ENCODE data around the gene UCP3.
A peak's percentile ranks its signal among the peaks of the same experiment; 100 is the strongest.
"Not testable (repeated sequence)": the region's sequence is repeated elsewhere in the genome, so short reads cannot be mapped to it uniquely, and the experiment has no call there.

The UCP3 gene

DNA sequence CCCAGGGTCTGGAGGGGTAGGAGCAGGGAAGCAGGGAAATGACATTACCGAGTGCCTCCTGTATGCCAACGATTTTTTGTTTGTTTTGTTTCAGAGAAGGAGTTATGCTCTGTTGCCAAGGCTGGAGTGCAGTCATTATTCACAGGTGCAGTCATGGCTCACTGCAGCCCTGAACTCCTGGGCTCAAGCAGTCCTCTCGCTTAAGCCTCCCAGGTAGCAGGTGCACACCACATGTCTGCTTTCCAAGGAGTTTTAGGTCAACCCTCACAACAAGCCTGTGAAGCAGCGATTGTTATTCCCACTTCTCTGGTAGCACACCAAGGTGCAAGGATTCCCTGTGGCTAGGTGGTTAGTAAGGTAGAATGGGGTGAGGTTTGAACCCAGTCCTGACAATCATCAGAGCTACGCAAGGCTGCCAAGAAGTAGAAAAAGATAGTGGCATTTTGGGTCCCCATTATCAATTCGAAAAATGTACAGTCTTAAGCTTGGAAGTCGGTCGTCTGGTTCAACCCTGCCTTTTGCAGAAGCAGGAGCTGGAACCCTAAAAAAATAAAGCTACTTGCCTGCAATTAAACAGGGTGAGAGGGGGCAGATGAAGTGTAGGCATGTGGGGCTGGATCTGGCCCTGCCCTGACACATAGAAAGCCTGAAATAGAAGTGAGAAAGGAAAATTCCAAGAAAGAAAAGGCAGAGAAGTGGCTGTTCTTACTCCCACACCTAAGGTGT is 9.1 kb downstream of the UCP3 start:
- no peak for DNase-seq

DNA sequence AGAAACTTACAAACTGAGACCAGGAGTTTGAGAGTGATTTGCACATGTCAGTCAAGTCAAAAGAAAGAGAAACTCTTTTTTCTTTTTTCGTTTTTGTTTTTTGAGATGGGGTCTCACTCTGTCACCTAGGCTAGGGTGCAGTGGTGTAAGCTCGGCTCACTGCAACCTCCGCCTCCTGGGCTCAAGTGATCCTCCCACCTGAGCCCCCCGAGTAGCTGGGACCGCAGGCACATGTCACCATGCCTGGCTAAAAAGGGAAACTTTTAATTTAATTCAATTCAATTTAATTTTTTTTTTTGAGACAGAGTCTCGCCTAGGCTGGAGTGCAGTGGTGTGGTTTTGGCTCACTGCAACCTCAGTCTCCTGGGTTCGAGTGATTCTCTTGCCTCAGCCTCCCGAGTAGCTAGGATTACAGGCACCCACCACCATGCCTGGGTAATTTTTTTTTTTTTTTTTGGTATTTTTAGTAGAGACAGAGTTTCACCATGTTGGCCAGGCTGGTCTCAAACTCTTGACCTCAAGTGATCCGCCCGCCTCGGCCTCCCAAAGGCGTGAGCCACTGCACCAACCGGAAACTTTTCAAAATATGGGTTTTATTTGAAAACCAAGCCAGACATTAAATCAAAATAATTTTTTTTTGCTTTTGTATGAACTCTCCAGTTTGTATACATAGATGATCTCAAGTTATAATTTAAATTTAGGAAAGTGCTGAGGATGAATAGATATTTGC is 9.9 kb downstream of the UCP3 start:
- no peak for DNase-seq

DNA sequence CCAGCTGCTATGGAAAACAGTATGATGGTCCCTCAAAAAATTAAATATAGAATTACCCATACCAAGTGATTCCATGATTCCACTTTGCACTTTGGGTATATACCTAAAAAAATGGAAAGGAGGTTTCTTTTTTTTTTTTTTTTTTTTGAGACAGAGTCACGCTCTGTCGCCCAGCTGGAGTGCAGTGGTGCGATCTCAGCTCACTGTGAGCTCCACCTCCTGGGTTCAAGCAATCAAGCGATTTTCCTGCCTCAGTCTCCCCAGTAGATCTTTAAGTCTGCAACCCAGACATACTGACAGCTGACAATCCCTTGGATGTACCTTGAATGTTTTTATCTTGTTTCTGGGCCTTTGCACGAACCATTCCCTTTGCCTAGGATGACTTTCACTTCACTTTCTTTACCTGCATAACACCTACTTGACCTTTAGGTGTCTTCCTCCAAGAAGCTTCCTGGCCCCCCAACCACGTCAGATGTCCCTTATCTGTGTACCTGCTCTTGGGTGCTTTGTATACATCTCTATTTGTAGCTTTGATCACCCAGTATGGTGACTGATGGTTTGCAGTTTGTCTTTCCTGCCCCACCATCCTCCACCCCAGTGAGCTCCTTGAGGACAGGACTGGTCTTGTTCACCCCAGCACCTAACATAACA is 11.6 kb downstream of the UCP3 start:
- DNase-seq = no peak

DNA sequence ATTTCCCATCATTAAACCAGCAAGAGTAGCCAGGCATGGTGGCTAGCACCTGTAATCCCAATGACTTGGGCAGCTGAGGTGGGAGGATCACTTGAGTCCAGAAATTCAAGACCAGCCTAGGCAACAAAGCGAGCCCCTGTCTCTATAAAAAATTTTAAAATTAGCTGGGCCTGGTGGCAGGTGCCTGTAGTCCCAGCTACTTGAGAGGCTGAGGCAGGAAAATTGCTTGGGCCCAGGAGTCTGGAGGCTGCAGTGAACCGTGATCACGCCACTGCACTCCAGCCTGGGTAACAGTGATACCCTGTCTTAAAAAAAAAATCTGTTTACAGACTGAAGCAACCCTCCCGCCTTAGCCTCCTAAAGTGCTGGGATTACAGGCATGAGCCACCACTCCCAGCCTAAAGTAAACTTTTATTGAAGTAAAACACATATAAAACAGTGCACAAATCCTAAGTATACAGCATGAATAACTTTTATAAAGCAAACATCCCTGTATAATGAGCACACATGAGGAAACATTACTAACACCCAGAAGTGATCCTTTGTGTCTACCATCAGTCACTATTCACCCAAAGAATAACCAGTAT is 12.6 kb downstream of the UCP3 start:
- DNase-seq = no peak

DNA sequence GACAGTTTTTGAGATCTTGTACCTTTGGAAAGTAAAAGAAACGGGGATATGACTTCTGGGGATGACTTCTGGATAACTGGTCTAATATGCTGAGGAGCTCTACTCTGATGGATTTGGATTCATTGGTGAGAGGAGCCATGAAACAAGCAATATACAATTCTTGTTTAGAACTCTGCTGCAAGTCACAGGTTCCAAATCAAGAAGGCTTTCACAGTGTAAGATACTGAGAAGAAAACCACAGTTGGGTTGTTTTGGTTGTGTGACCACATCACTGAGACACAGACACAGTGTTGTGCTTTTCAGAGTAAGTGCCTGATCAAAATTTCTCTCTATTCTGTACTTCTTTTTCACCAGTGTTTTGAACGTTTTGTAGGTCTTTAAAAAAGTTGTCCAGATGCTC is 13.2 kb downstream of the UCP3 start:
- DNase-seq = no peak

DNA sequence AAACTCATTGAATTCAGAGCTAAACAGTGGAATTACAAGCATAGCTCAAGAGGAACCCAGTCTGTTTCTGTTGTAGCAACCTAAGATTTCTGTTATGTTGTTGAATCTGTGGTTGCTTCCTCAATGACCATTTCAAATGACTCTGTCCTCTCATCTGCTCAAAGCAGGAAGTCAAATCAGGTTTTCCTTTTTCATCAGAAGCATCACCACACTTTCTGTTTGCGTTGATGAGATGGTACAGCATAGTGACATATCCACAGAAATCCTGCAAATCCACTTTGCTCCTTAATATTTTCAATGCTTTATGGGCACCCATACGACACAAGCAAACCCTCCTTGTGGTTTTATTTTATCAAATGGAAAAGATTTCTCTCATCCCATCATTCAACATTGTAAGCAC is 13.6 kb downstream of the UCP3 start:
- no peak for DNase-seq

DNA sequence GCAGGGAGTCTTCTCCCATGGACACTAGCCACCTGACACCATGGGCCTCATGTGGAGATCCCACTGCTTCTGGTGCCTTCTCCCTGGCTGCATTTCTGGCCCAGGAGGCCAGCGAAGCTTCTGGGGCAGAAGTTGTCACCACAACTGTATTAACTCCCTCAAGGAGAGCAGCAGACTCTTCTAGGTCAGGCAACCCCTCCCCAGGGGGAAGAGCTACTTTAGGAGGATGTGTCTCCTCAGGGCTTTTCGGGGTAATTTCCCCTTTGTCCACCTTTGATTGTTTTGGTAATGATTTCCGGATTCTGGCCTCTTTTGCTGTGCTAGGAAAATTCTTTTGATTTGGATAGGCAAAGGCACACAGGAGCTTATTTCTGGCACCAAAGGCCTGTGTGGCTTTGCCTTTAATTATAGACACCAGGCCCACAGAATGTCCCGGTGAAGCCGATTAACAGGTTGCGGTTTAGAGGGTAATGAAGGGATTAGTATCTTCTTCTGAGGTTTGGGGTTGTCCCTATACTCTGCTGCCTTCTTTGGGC is 17.3 kb downstream of the UCP3 start:
- no peak for DNase-seq

DNA sequence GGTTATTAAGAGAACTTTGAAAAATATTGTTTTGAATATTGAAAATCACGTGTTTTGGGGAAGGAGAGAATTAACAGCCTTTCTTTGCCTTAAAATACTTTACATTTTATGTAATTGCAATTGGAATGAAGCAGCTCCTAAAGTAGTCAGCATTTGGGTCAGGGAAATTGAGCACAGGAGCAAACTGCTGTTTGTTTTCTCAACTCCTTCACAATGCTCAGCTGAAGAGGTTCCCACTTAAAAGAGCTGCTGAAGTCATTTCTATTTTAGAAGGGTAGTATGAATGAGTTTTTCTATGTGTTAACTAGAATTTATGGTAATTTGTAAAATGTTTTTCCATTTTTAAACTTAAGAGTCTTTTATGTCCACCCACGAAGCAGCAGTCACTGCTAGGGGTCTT is 18.2 kb downstream of the UCP3 start:
- DNase-seq = no peak

DNA sequence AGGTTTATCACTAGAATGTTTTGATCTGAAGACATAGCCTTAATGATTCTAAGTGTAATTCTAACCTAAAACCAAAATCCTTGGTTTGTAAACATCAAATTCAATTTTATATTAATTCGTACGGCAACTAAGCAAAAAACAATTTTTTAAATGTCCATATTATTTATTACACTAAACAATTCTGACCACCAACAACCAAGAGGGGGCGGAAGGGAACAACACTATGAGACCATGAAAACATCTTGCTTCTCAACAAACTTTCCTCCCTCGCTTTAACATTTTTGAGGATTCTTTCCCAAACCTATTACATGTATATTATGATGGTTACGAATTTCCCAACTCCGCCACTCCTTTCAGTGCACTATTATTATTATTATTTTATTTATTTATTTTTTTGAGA is 19.7 kb downstream of the UCP3 start:
- no peak for DNase-seq

DNA sequence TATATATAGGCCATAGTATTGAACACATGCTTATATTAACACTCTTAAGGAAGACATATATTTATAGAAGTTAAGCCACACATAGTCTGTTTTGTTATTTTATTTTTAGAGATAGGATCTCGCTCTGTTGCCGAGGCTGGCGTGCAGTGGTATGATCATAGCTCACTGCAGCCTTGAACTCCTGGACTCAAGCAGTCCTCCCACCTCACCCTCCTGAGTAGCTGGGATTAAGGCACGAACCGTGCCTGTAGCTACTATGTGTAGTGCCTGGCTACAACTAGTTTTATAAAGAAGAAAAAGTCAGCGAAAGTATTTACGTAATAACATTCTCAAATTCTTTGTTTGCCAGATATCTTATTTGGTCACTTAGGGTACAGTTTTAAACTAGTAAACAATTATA is 20.7 kb downstream of the UCP3 start:
- DNase-seq = no peak

DNA sequence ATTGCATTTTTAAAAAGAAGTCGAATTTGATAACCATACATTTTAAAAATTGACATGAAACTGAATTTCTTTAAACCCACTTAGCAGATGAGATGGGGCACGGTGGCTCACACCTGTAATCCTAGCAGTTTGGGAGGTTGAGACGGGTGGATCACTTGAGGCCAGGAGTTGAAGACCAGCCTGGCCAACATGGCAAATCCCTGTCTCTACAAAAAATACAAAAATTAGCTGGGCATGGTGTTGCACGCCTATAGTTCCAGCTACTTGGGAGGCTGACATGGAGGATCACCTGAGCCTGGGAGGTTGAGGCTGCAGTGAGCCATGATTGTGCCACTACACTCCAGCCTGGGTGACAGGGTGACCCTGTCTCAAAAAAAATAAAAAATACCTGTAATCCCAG is 23.2 kb downstream of the UCP3 start:
- not testable (repeated sequence) for DNase-seq

DNA sequence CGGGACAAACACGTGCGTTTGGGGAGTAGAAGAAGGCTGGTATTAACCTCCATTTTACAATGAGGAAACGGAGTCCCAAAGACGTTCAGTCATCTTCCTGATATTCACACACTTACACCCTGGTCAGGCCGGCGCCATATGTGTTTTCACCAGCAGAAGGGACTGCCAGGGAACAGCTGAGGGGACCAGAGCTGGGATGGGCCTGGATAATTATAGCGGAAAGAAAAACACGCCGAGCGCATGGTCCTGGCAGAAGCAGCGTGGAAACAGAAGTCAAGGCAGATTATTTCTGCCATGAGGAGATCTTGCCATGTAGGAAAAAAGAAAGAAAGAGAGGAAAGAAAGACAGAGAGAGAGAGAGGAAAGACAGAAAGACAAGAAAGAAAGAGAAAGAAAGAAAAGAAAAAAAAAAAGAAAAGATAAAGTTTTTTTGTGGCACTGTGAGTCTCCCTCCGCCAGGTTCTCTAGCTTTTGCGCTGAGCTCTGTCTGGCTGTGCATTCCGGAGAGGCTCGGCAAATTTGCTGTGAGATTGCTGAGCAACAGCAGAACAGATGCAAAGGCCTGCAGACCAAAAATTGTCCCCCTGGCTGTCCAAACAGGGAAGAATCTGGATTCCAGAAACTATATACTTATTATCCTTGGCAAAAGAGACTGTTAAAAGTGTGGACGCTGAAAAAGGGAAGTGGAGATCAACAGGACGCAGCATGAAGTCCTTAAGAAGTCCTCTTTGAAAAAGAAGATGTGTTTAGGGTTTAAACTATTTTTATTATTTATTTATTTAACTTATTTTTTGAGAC is 24.9 kb downstream of the UCP3 start:
- no peak for DNase-seq

DNA sequence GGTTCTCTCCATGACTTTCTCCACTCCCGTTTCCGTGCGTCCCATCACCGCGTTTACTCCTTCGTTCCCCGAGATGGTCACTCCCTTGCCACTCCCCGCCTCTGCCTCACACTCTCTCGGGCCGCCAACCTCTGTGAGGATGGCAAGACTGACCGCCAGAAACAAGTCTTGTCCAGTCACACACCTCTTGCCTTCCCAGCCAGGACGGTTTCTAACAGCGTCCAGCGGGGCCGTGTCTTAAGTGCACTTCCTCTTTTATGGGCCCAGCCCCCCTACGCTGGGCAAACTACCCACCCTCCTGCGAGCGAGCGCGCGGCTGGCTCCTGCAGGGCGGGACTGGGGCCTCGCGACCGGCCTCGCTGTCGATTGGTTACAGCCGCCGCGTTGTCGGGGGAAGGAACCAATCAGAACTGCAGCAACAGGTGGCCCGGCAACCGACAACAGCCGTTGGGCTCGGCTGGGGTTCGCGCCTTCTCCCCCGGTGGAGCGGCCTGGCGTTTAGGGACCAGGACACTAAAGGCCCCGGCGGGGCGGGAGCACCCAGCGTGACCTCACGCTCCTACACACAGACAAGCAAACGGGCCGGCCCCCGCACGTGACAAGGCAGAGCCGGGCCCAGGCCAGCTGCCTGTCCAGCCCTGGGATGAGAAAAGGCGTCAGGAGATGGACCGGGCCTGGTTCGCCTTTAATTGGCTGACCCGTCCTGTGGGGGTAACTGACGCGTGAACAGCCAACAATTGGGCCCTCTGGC is 25.7 kb downstream of the UCP3 start:
- peak; percentile 85 for DNase-seq

DNA sequence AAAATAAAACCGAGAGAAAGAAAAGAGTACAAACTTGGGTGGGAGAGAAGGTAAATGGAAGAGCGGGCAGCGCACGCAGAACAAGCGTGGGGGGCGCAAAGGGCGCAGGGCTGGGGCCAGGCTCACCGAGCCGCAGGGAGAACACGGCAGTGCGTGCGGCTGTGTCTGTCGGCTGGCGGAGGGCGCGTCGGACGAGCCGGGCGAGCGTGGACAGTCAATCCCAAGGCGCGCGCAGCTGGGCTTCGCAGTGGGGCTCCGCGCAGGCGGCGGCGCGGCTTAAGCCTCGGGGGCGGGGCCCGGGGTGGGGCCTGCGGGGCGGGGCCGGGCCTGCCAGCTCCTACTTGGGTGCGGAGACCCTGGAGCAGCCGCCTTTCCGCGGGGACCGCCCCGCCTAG is 26.3 kb downstream of the UCP3 start, which contains the start of gene UCP2:
Gene UCP2 (minus strand): TSS at position 249 of the 395 bp plus-strand sequence. CDS start 4,465 bp downstream, outside the sequence.
- peak; percentile 75 for DNase-seq

DNA sequence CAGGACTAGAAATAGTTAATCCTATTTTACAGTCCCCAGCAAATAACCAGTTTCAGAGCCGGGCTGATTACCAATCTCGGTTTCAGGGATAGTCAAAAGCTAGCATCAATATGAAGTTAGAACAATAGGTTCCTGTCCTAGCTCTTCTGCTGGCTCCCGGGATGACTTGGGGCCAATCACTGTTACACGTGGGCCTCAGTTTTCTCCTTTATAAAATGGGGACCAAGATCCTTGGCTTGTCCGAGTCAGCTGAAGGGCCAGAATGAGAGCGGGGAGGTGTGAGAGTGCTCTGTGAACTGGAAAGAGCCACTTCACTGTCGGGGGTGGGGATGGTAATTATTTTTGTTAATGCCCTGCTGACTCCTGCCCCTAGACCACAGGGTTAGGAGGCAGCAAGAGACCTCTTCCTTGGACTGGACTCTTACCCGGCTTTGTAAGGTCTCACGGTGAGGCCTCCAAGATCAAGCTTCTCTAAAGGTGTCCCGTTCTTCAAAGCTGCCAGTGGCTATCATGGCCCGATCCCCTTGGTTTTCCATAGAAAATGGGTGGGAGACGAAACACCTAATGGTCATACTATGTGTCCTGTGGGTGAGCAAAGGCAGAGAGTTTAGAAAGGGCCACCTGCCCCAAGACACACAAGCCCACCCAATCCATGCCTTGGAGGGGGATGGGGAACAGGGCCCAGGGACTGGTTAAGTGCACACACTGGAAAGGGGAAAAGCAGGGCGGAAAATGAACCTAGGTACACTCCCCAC is 27.7 kb downstream of the UCP3 start:
- DNase-seq = no peak

DNA sequence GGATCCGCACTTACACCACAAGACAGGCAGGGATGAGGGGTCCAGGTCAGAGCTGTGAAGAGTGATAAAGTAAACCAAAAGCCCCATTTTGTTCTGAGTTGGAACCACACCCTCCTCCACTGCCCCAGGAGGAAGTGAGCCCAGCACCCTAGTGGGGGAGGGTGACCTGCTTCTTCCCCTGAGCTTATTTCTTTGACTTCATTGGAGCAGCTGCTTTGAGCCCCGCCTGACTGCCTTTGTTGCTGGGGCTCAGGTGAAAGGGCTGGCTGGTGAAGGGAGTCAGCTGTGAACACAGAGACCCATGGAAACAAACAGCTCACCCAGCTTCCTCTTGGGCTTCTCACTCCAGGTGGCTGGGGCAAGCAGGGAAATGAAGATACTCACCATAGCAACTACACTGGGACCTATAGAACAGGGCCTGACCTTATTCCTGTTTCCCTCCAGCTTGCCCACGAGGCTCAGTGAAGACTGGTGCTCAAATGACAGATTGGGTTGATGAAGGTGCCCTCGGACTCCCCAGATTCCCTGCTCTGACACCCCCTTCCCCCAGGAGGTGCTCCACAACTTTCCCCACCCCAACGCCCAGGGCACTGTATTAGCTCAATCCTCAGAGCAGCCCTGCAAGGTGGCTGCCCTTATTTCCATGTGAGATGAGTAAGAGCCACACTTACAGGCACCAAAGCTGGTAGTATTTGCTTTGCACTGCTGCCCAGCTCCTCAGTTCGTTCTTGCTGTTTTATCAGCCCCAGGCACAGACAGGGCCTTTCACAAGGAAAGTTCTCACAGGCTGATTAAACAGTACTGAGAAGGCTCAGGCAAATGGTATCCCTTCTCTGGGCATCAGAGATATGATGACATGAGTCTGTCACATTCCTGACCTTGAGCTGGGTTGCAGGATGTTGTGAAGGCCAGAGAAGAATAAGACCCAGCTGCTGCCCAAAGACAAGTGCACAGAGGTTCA is 28.6 kb downstream of the UCP3 start:
- DNase-seq = peak; percentile 55

DNA sequence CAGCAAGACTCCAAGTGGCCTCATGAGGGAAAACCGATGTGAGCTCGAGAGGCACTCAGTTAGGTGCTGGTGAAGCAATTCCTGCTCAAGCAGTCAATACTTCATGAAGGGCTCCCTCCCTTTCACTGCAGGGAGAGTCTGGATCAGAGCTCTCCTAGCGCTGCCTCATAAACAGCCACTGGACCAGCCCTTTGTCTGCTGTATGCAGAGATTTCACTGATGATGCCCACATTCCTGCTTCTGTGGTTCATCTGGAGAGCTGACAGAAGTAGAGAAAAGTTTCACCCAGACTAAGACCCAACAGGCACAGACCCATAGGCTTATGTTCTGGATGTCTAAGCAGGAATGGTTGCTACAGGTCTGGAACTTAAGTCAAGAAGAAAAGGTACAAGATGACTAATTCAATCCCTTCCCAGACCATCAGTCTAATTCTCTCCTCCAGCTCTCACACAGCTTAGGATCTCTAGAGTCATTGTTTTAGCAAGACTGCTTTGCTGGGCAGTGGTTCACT is 30.3 kb downstream of the UCP3 start:
- no peak for DNase-seq

DNA sequence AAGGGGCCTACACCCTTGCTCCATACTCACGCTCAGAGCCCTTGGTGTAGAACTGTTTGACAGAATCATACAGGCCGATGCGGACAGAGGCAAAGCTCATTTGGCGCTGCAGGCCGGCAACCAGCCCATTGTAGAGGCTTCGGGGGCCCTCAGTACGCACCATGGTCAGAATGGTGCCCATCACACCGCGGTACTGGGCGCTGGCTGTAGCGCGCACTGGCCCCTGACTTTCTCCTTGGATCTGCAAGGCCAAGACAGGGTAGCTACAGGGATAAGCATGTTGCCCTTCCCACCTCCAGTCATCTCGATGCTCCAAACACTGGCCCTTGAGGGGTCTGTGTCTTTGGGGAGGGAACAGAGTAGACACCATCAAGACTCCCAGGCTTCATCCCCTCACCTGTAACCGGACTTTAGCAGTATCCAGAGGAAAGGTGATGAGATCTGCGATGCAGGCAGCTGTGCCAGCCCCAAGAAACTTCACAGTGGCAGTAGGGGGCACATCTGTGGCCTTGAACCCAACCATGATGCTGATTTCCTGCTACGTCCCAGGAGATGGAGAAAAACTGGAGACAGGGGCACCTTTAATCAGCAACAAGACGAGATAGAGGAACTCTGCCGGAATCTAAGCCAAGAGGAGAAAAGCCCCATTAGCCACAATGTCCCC is 30.9 kb downstream of the UCP3 start:
- DNase-seq = no peak

Measured in effector CD8-positive, alpha-beta T cell (primary cell).